Esophagus squamous epithelium (tissue), 5 donors: ENCODE data around the gene EPS15. TPM values are rescaled to one million over a fixed set of nuclear protein-coding genes. Genes with fewer than 3 reads are reported as not detected.
"Not testable (repeated sequence)": the region's sequence is repeated elsewhere in the genome, so short reads cannot be mapped to it uniquely, and the experiment has no call there.

Experiments
- DNase-seq: peaks from one replicate; lab custom pipeline; 2025; lab: John Stamatoyannopoulos, UW
- H3K27ac ChIP-seq, 4 donors: fragments of 200-600 bp; sonication (generic); one replicate each; pipeline ENCODE4 v1.5.1; 2016 to 2019; ENCODE audit warnings: mild to moderate bottlenecking in 1 of 4
- H3K27me3 ChIP-seq, 4 donors: fragments of 200-600 bp; sonication (generic); 1 replicate in 3 of 4; 2 replicates in 1 of 4; pipeline versions ENCODE4 v1.5.1 to v1.6.0; 2017 to 2021; ENCODE audit warnings: antibody characterized with exemption in 1 of 4
- H3K36me3 ChIP-seq, 3 donors: fragments of 200-600 bp; sonication (generic); one replicate each; pipeline ENCODE4 v1.5.1; 2016 to 2019
- H3K4me1 ChIP-seq, 3 donors: fragments of 200-600 bp; sonication (generic); one replicate each; pipeline ENCODE4 v1.5.1; 2017 to 2019
- H3K4me3 ChIP-seq, 4 donors: fragments of 200-600 bp; sonication (generic); 1 replicate in 3 of 4; 2 replicates in 1 of 4; pipeline ENCODE4 v1.5.1; 2016 to 2019; ENCODE audit warnings: mild to moderate bottlenecking in 2 of 4, moderate library complexity in 1 of 4
- H3K9me3 ChIP-seq, 3 donors: fragments of 200-600 bp; sonication (generic); one replicate each; pipeline ENCODE4 v1.5.1; 2016 to 2019
- POLR2A ChIP-seq, 4 donors: fragments of 450-650 bp; IDR thresholded peaks; one replicate each; pipeline ENCODE4 v1.6.1; 2017; ENCODE audit warnings: antibody characterized with exemption in 4 of 4, mild to moderate bottlenecking in 4 of 4, moderate library complexity in 3 of 4
- WGBS, 2 donors: methylation state at CpG; one replicate each; pipeline ENCODE4 v1.1.5; 2018; 5-methylcytosine and 5-hydroxymethylcytosine counted together
- intact Hi-C: fragments of 100-400 bp; cut with DNase I; formaldehyde crosslinking; loops from one replicate; pipeline ENCODE4 v1.15.0; 2022
- total RNA-seq, 4 donors: library from RNA; depleted of rRNA; stranded (reverse); fragments of >200 nt; gene quantifications; one replicate each; pipeline ENCODE4 v1.1.0, GENCODE V29; 2016
- TF ChIP-seq, protein P1 (sequence below), 6 experiments: fragments of 450-650 bp in 4 of 6; fragments of 200-600 bp in 2 of 6; sonication (generic) in 2 of 6; IDR thresholded peaks; one replicate each; pipeline ENCODE4 v1.5.1; 2016 to 2019; ENCODE audit warnings: antibody characterized with exemption in 6 of 6, mild to moderate bottlenecking in 4 of 6, moderate library complexity in 4 of 6
- donor health status: DM: yes; HTN: yes; CAD: no.

EPS15 gene
- total RNA-seq, 4 donors from 2014 or later, result 24.8 to 86.8 (median 46.8) TPM

DNA sequence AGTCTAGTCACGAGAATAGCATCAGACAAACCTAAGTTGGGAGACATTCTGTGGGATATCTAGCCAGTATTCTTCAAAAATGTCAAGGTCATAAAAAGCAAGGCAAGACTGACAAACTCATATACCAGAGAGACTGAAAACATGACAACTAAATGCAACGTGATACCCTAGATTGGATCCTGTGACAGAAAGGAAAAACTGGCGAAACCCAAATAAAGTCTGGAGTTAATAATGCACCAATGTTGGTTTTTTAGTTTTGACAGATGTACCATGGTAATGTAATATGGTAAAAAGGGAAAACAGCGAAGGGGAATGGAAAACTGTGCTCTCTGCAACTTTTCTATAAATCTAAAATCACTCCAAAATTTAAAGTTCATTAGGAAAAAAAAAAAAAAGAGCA lies 64.5 kb downstream of the EPS15 start:
- H3K9me3 ChIP-seq, result no peaks in the 10 kb centered on the region
- no peaks in the 10 kb centered on the region for H3K4me1 ChIP-seq
- peaks cover 0 to 59% (median 11%) of the 10 kb centered on the region in 3 donors for H3K36me3 ChIP-seq
- H3K27ac ChIP-seq, result no peak overlapping the region
- WGBS, 2 donors, result 92 to 96% methylated on average over 4 of the region's 4 CpGs
- intact Hi-C loops, result no loop called here
- no peak for DNase-seq
- no peak for TF ChIP-seq POLR2A (IDR thresholded peaks at IDR 0.05)
- TF ChIP-seq, protein P1, sequence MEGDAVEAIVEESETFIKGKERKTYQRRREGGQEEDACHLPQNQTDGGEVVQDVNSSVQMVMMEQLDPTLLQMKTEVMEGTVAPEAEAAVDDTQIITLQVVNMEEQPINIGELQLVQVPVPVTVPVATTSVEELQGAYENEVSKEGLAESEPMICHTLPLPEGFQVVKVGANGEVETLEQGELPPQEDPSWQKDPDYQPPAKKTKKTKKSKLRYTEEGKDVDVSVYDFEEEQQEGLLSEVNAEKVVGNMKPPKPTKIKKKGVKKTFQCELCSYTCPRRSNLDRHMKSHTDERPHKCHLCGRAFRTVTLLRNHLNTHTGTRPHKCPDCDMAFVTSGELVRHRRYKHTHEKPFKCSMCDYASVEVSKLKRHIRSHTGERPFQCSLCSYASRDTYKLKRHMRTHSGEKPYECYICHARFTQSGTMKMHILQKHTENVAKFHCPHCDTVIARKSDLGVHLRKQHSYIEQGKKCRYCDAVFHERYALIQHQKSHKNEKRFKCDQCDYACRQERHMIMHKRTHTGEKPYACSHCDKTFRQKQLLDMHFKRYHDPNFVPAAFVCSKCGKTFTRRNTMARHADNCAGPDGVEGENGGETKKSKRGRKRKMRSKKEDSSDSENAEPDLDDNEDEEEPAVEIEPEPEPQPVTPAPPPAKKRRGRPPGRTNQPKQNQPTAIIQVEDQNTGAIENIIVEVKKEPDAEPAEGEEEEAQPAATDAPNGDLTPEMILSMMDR (IDR thresholded peaks at IDR 0.05), result no peak
- no peak overlapping the region for H3K4me3 ChIP-seq
- H3K27me3 ChIP-seq, result no peaks in the 10 kb centered on the region

DNA sequence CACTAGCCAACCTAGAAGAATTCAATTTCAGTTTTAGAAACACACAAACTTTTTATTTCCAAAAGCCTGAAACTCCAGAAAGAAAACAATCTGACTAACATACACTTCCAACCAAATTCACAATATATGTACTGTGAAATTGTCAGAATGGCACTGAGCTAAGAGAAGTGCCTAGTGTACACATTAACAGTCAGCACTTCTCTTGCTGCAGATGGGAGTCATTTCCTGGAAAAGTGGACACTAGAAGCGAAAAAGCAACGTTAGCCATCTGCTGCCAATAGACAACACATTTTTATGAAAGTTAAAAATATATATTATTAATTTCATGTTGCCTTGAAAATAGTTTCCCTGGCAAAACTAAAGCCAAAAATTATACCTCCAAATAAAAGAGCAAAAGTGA lies 66.1 kb downstream of the EPS15 start:
- no peaks in the 10 kb centered on the region for H3K9me3 ChIP-seq
- 67 to 80% methylated on average over 2 of the region's 2 CpGs for WGBS, 2 donors
- H3K36me3 ChIP-seq, result peaks cover 0 to 47% (median 0%) of the 10 kb centered on the region in 3 donors
- no peaks in the 10 kb centered on the region for H3K4me1 ChIP-seq
- intact Hi-C loops, result no loop called here
- H3K27me3 ChIP-seq, result no peaks in the 10 kb centered on the region
- no peak for DNase-seq
- no peak overlapping the region for H3K27ac ChIP-seq
- TF ChIP-seq, protein P1 (IDR thresholded peaks at IDR 0.05), result no peak
- TF ChIP-seq POLR2A (IDR thresholded peaks at IDR 0.05), result no peak
- no peak overlapping the region for H3K4me3 ChIP-seq

DNA sequence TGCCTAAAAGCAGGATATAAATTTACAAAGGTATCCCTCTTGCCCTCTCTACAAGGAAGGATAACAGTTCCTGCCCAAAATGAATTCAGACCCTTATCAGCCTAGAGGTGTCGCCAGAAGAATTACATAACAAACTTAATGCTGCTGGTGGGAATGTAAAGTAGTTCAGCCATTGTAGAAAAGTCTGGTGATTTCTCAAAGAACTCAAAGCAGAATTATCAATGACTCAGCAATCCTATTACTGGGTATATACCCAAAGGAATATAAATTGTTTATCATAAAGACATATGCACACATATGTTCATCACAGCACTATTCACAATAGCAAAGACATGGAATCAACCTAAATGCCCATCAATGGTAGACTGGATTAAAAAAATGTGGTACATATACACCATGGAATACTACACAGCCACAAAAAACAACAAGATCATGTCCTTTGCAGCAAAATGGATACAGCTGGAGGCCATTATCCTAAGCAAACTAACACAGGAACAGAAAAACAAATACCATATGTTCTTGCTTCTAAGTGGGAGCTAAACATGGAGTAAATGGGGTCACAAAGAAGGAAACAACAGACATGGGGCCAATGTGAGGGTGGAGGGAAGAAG lies 70.1 kb downstream of the EPS15 start:
- H3K36me3 ChIP-seq, result peaks cover 0 to 46% (median 0%) of the 10 kb centered on the region in 3 donors
- H3K4me3 ChIP-seq, H3K4me1 ChIP-seq, H3K27ac ChIP-seq, H3K27me3 ChIP-seq, DNase-seq, intact Hi-C loops, H3K9me3 ChIP-seq: not testable (repeated sequence)
- 89 to 94% methylated on average over 1 of the region's 1 CpG for WGBS, 2 donors

DNA sequence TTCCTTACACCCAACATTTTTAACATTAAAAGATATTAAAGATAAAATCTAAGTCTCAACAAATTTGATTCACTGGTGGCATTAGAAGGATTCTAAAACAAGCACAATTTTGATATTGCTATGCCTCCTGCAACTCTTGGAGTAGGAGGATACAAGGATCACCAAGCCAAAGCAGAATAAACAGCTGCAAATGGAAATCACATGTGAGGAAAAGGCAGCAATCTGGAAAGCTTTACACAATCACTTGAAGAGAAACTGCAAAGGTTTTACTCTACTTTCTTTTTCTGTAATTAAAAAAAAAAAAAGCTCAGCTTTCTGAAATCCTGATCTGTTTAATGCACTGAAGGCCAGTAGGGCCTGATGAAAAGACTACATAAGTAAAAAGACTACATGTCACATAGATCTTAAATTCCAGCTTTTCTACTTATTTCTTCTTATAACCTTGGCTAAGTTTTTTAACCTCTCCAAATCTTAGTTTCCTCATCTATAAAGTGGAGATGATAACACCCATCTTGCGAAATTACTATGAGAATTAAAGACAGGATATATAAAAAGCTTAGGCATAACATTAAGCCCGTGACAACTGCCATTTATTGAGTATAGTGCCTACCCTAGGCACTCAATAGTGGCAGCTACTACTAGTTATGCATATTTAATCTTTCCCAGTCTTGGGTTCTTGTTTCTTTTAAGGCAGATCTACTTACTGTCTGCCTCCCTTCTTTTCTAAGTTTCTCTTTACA lies 73.5 kb downstream of the EPS15 start:
- TF ChIP-seq, protein P1 (IDR thresholded peaks at IDR 0.05), result no peak
- TF ChIP-seq POLR2A (IDR thresholded peaks at IDR 0.05), result no peak
- H3K9me3 ChIP-seq, result no peaks in the 10 kb centered on the region
- H3K4me3 ChIP-seq, result no peak overlapping the region
- H3K27me3 ChIP-seq, result no peaks in the 10 kb centered on the region
- peaks cover 0 to 53% (median 0%) of the 10 kb centered on the region in 3 donors for H3K36me3 ChIP-seq
- H3K27ac ChIP-seq, result no peak overlapping the region
- intact Hi-C loops, result no loop called here
- peaks cover 0 to 4% (median 0%) of the 10 kb centered on the region in 3 donors for H3K4me1 ChIP-seq
- no peak for DNase-seq
- 83 to 87% methylated on average over 2 of the region's 2 CpGs for WGBS, 2 donors

DNA sequence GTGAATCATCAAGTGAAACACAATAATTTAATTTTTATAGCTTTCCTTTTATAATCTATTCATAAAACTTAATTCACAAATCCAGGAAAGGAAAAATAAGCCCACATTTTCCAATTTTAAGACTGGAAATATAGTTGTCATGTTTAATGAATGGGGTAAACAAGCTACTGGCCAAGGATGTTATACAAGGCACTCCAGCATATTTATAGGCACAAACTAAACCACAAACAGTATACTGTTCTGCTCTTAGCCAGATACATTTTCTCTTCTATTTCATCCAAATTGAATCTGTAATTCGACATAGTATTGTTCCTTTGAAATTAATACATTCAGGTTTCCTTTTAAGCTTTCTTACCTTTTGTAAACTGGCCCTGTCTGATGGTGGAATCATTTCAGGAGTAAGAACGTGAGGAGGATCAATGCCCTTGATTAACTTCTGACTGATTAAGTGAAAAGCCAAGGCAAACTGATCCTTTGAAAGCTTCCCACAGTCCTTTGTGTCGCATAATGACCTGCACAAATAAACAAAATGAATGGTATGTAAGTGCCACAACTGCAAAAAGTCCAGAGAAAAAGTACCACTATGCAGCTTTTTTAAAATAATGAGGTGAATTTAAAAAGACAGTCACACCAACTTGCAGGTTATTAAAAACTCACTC lies 74.4 kb downstream of the EPS15 start:
- TF ChIP-seq POLR2A (IDR thresholded peaks at IDR 0.05), result no peak
- TF ChIP-seq, protein P1 (IDR thresholded peaks at IDR 0.05), result no peak
- intact Hi-C loops, result no loop called here
- H3K4me1 ChIP-seq, result peaks cover 0 to 4% (median 0%) of the 10 kb centered on the region in 3 donors
- DNase-seq, result no peak
- 64 to 81% methylated on average over 3 of the region's 3 CpGs for WGBS, 2 donors
- peaks cover 0 to 58% (median 0%) of the 10 kb centered on the region in 3 donors for H3K36me3 ChIP-seq
- H3K4me3 ChIP-seq, result no peak overlapping the region
- H3K27me3 ChIP-seq, result no peaks in the 10 kb centered on the region
- H3K27ac ChIP-seq, result no peak overlapping the region
- H3K9me3 ChIP-seq, result no peaks in the 10 kb centered on the region
